HG02884 (cell line): ENCODE data around the gene PTPRR.

Experiments
- ATAC-seq: cut with Tn5 transposase; IDR thresholded peaks from one replicate; pipeline ENCODE4 v1.9.1; 2021; ENCODE audit warnings: mild to moderate bottlenecking, moderate library complexity; ENCODE audit not compliant: unreplicated experiment

PTPRR gene

GRCh38 chr12:70709022-70709421 lies 211.5 kb downstream of the PTPRR start:
- no peak for ATAC-seq

GRCh38 chr12:70706611-70707010 lies 213.9 kb downstream of the PTPRR start:
- ATAC-seq = no peak

GRCh38 chr12:70698345-70698744 lies 222.2 kb downstream of the PTPRR start:
- no peak for ATAC-seq

GRCh38 chr12:70695361-70696023 lies 225.0 kb downstream of the PTPRR start:
- ATAC-seq = no peak

- no peak for ATAC-seq
Measured at GRCh38 chr12:70692681-70693288, 227.8 kb downstream of the PTPRR start.

- ATAC-seq = no peak
Measured at GRCh38 chr12:70691018-70691672, 229.4 kb downstream of the PTPRR start.

- ATAC-seq = no peak
Measured at GRCh38 chr12:70686907-70687306, 233.6 kb downstream of the PTPRR start.

GRCh38 chr12:70686299-70686698 lies 234.2 kb downstream of the PTPRR start:
- ATAC-seq = no peak

- ATAC-seq = no peak
Measured at GRCh38 chr12:70683976-70684375, 236.6 kb downstream of the PTPRR start.

- no peak for ATAC-seq
Measured at GRCh38 chr12:70671698-70672097, 248.8 kb downstream of the PTPRR start.

GRCh38 chr12:70670948-70671347 lies 249.6 kb downstream of the PTPRR start:
- ATAC-seq = no peak

- no peak for ATAC-seq
Measured at GRCh38 chr12:70667253-70667652, 253.3 kb downstream of the PTPRR start.

GRCh38 chr12:70666364-70666763 lies 254.2 kb downstream of the PTPRR start:
- no peak for ATAC-seq

- no peak for ATAC-seq
Measured at GRCh38 chr12:70664465-70664881, 256.1 kb downstream of the PTPRR start.

GRCh38 chr12:70663838-70664237 lies 256.7 kb downstream of the PTPRR start:
- no peak for ATAC-seq

GRCh38 chr12:70661466-70662161 lies 258.9 kb downstream of the PTPRR start:
- ATAC-seq = no peak

- ATAC-seq = no peak
Measured at GRCh38 chr12:70660620-70661219, 259.8 kb downstream of the PTPRR start.

GRCh38 chr12:70660002-70660604 lies 260.4 kb downstream of the PTPRR start:
- ATAC-seq = no peak

- ATAC-seq = no peak
Measured at GRCh38 chr12:70659077-70659606, 261.4 kb downstream of the PTPRR start.

GRCh38 chr12:70657616-70658286 lies 262.8 kb downstream of the PTPRR start:
- ATAC-seq = no peak
